Stimulated activated effector memory CD8-positive, alpha-beta T cell treated with anti-CD3 and anti-CD28 coated beads, Interleukin-12 subunit alpha, Interleukin-12 subunit beta, amount 100 ng/mL, for 72 hours (primary cell): ENCODE results near the gene TLX2.

Experiments used
- ATAC-seq: fragments of 150-1000 bp; cut with Tn5 transposase; 2 replicates; pipeline ENCODE4 v1.10.0; 2021
- DNase-seq, 2 donors: peaks; one replicate each; pipeline ENCODE4 v3.0.0; 2021 to 2022; ENCODE audit warnings: low spot score in 2 of 2
- H3K27ac Mint-ChIP-seq: one replicate; pipeline ENCODE4 v1.8.0; 2022; ENCODE audit warnings: mild to moderate bottlenecking, mixed read lengths
- H3K36me3 Mint-ChIP-seq: one replicate; pipeline ENCODE4 v1.8.0; 2022; ENCODE audit warnings: mild to moderate bottlenecking, mixed read lengths
- H3K4me1 Mint-ChIP-seq: one replicate; pipeline ENCODE4 v1.8.0; 2022; ENCODE audit warnings: mixed read lengths
- H3K4me3 Mint-ChIP-seq: one replicate; pipeline ENCODE4 v1.8.0; 2022; ENCODE audit warnings: mild to moderate bottlenecking, mixed read lengths
- H3K9me3 Mint-ChIP-seq: one replicate; pipeline ENCODE4 v1.8.0; 2022; ENCODE audit warnings: mixed read lengths

Gene TLX2

GRCh38 chr2:74488643-74489481 is 25.4 kb upstream of the TLX2 start:
- H3K9me3 Mint-ChIP-seq: no peaks in the 10 kb centered on the region
- no peak overlapping the region for H3K27ac Mint-ChIP-seq
- H3K36me3 Mint-ChIP-seq: peaks cover 76% of the 10 kb centered on the region
- no peak for ATAC-seq
- no peak for DNase-seq
- no peak overlapping the region for H3K4me3 Mint-ChIP-seq
- peaks cover 10% of the 10 kb centered on the region for H3K4me1 Mint-ChIP-seq

GRCh38 chr2:74489906-74490305 is 24.3 kb upstream of the TLX2 start:
- H3K4me3 Mint-ChIP-seq: no peak overlapping the region
- H3K9me3 Mint-ChIP-seq: no peaks in the 10 kb centered on the region
- H3K27ac Mint-ChIP-seq: no peak overlapping the region
- H3K4me1 Mint-ChIP-seq: peaks cover 10% of the 10 kb centered on the region
- DNase-seq: no peak
- no peak for ATAC-seq
- peaks cover 75% of the 10 kb centered on the region for H3K36me3 Mint-ChIP-seq

- peaks cover 55% of the 10 kb centered on the region for H3K36me3 Mint-ChIP-seq
- no peak for ATAC-seq
Observed at GRCh38 chr2:74491648-74492544, 22.4 kb upstream of the TLX2 start.

GRCh38 chr2:74493546-74493945 is 20.7 kb upstream of the TLX2 start:
- DNase-seq: no peak
- peak overlapping the region; percentile 26 for H3K27ac Mint-ChIP-seq
- H3K36me3 Mint-ChIP-seq: peaks cover 54% of the 10 kb centered on the region
- H3K4me1 Mint-ChIP-seq: peaks cover 13% of the 10 kb centered on the region
- no peaks in the 10 kb centered on the region for H3K9me3 Mint-ChIP-seq
- H3K4me3 Mint-ChIP-seq: no peak overlapping the region
- no peak for ATAC-seq

More at GRCh38 chr2:74491648-74492544, 22.4 kb upstream of the TLX2 start:
- Mint-ChIP-seq H3K4me3 (no peak overlapping the region), H3K4me1 (peaks cover 2% of the 10 kb centered on the region), H3K27ac (no peak overlapping the region), H3K9me3 (no peaks in the 10 kb centered on the region)
- DNase-seq: no peak

- no peak for ATAC-seq
- Mint-ChIP-seq H3K4me1 (peaks cover 20% of the 10 kb centered on the region), H3K27ac (no peak overlapping the region), H3K4me3 (no peak overlapping the region), H3K36me3 (peaks cover 49% of the 10 kb centered on the region), H3K9me3 (no peaks in the 10 kb centered on the region)
- no peak for DNase-seq
Observed at GRCh38 chr2:74495440-74495839, 18.8 kb upstream of the TLX2 start.

- Mint-ChIP-seq H3K9me3 (no peaks in the 10 kb centered on the region), H3K4me3 (peak overlapping the region; percentile 86), H3K36me3 (peaks cover 38% of the 10 kb centered on the region), H3K27ac (peak overlapping the region; percentile 88), H3K4me1 (peaks cover 29% of the 10 kb centered on the region)
- no peak for DNase-seq
- no peak for ATAC-seq
Observed at GRCh38 chr2:74496997-74497776, 17.1 kb upstream of the TLX2 start.

GRCh38 chr2:74497777-74498499 is 16.3 kb upstream of the TLX2 start:
- H3K9me3 Mint-ChIP-seq: no peaks in the 10 kb centered on the region
- peak overlapping the region; percentile 86 for H3K4me3 Mint-ChIP-seq
- H3K36me3 Mint-ChIP-seq: peaks cover 31% of the 10 kb centered on the region
- ATAC-seq (peak; percentile 52), DNase-seq (no peak)
- H3K27ac Mint-ChIP-seq: peak overlapping the region; percentile 88
- peaks cover 34% of the 10 kb centered on the region for H3K4me1 Mint-ChIP-seq

- peaks cover 42% of the 10 kb centered on the region for H3K4me1 Mint-ChIP-seq
- H3K27ac Mint-ChIP-seq: peak overlapping the region; percentile 88
- H3K9me3 Mint-ChIP-seq: no peaks in the 10 kb centered on the region
- H3K36me3 Mint-ChIP-seq: peaks cover 25% of the 10 kb centered on the region
- DNase-seq: peak in 1 of 2 donors; percentile 74
- H3K4me3 Mint-ChIP-seq: peak overlapping the region; percentile 86
- ATAC-seq: peak; percentile 85
Observed at GRCh38 chr2:74498500-74499266, 15.6 kb upstream of the TLX2 start.

GRCh38 chr2:74499267-74499939 is 14.8 kb upstream of the TLX2 start, which contains the start of gene LBX2:
Gene LBX2 (minus strand): TSS chr2:74499603. CDS start chr2:74499537, 66 bp downstream.
- ATAC-seq (peak; percentile 35), DNase-seq (no peak)
- H3K36me3 Mint-ChIP-seq: peaks cover 23% of the 10 kb centered on the region
- H3K27ac Mint-ChIP-seq: peak within 1 kb of the TSS; percentile 88
- H3K9me3 Mint-ChIP-seq: no peaks in the 10 kb centered on the region
- peaks cover 49% of the 10 kb centered on the region for H3K4me1 Mint-ChIP-seq
- peak within 1 kb of the TSS; percentile 86 for H3K4me3 Mint-ChIP-seq

- H3K36me3 Mint-ChIP-seq: peaks cover 29% of the 10 kb centered on the region
- peaks cover 56% of the 10 kb centered on the region for H3K4me1 Mint-ChIP-seq
- ATAC-seq (no peak), DNase-seq (no peak)
- H3K4me3 Mint-ChIP-seq: peak overlapping the region; percentile 86
- H3K27ac Mint-ChIP-seq: no peak overlapping the region
- no peaks in the 10 kb centered on the region for H3K9me3 Mint-ChIP-seq
Observed at GRCh38 chr2:74499940-74500577, 14.2 kb upstream of the TLX2 start.

GRCh38 chr2:74500578-74500946 is 13.7 kb upstream of the TLX2 start:
- no peak overlapping the region for H3K27ac Mint-ChIP-seq
- H3K4me3 Mint-ChIP-seq: no peak overlapping the region
- no peaks in the 10 kb centered on the region for H3K9me3 Mint-ChIP-seq
- ATAC-seq: no peak
- no peak for DNase-seq
- peaks cover 61% of the 10 kb centered on the region for H3K4me1 Mint-ChIP-seq
- H3K36me3 Mint-ChIP-seq: peaks cover 34% of the 10 kb centered on the region

- peaks cover 42% of the 10 kb centered on the region for H3K36me3 Mint-ChIP-seq
- no peak overlapping the region for H3K27ac Mint-ChIP-seq
- DNase-seq (no peak), ATAC-seq (no peak)
- H3K4me1 Mint-ChIP-seq: peaks cover 69% of the 10 kb centered on the region
- peak overlapping the region; percentile 91 for H3K4me3 Mint-ChIP-seq
- H3K9me3 Mint-ChIP-seq: no peaks in the 10 kb centered on the region
Observed at GRCh38 chr2:74501335-74502071, 12.7 kb upstream of the TLX2 start.
